Renal pelvis (tissue), 3 donors: ENCODE data around the gene CELSR2. TPM values are rescaled to one million over a fixed set of nuclear protein-coding genes. Genes with fewer than 3 reads are reported as not detected.

Source experiments
- polyA plus RNA-seq, 3 donors: library from polyadenylated mRNA; unstranded; fragments of 120-200 nt; gene quantifications; one replicate each; pipeline ENCODE4 v1.2.1, GENCODE V29; 2013; ENCODE audit not compliant: insufficient read length in 3 of 3

The CELSR2 gene
- polyA plus RNA-seq, 3 donors = 35.7 to 42.1 (median 39.4) TPM

Other genes with a start within 250 kb of the CELSR2 start
- gene WDR47, start 207.4 kb upstream of the CELSR2 start, polyA plus RNA-seq = 10 to 100 TPM; 11.8 to 13.7 (median 12.4) TPM
- 10 to 100 TPM; 34.6 to 48.5 (median 35.5) TPM for gene TAF13, start 173.5 kb upstream of the CELSR2 start, polyA plus RNA-seq
- 10 to 100 TPM; 34.3 to 45.2 (median 38.9) TPM for gene TMEM167B, start 158.8 kb upstream of the CELSR2 start, polyA plus RNA-seq
- 1 to 10 TPM; 1.4 to 2.1 (median 2.1) TPM for gene ELAPOR1, start 135.4 kb upstream of the CELSR2 start, polyA plus RNA-seq
- 100 to 1,000 TPM; 117 to 144 (median 143) TPM for gene SARS1, start 35.6 kb upstream of the CELSR2 start, polyA plus RNA-seq
- gene PSRC1, start 33.6 kb downstream of the CELSR2 start, polyA plus RNA-seq = 10 to 100 TPM; 24.6 to 34.2 (median 30.7) TPM
- under 1 TPM in 1 of 3 donors, not detected in 2; 0.26 TPM for gene MYBPHL, start 57.5 kb downstream of the CELSR2 start, polyA plus RNA-seq
- 10 to 100 TPM; 50.1 to 58.5 (median 56.4) TPM for gene SORT1, start 148.4 kb downstream of the CELSR2 start, polyA plus RNA-seq
- gene PSMA5, start 176.9 kb downstream of the CELSR2 start, polyA plus RNA-seq = 100 to 1,000 TPM; 108 to 127 (median 112) TPM
- 10 to 100 TPM in 1 of 3 donors, 1 to 10 TPM in 2; 8.3 to 13.1 (median 9.4) TPM for gene SYPL2, start 217.0 kb downstream of the CELSR2 start, polyA plus RNA-seq
- gene ATXN7L2, start 234.4 kb downstream of the CELSR2 start, polyA plus RNA-seq = 10 to 100 TPM; 11.4 to 13.1 (median 12.0) TPM
- gene CYB561D1, start 244.6 kb downstream of the CELSR2 start, polyA plus RNA-seq = 10 to 100 TPM in 2 of 3 donors, 1 to 10 TPM in 1; 9.7 to 14.0 (median 10.6) TPM